Measurements from ENCODE around the gene TMEM63C.
A peak's percentile ranks its signal among the peaks of the same experiment; 100 is the strongest.

The TMEM63C gene, protein sequence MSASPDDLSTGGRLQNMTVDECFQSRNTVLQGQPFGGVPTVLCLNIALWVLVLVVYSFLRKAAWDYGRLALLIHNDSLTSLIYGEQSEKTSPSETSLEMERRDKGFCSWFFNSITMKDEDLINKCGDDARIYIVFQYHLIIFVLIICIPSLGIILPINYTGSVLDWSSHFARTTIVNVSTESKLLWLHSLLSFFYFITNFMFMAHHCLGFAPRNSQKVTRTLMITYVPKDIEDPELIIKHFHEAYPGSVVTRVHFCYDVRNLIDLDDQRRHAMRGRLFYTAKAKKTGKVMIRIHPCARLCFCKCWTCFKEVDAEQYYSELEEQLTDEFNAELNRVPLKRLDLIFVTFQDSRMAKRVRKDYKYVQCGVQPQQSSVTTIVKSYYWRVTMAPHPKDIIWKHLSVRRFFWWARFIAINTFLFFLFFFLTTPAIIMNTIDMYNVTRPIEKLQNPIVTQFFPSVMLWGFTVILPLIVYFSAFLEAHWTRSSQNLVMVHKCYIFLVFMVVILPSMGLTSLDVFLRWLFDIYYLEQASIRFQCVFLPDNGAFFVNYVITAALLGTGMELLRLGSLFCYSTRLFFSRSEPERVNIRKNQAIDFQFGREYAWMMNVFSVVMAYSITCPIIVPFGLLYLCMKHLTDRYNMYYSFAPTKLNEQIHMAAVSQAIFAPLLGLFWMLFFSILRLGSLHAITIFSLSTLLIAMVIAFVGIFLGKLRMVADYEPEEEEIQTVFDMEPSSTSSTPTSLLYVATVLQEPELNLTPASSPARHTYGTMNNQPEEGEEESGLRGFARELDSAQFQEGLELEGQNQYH

DNA sequence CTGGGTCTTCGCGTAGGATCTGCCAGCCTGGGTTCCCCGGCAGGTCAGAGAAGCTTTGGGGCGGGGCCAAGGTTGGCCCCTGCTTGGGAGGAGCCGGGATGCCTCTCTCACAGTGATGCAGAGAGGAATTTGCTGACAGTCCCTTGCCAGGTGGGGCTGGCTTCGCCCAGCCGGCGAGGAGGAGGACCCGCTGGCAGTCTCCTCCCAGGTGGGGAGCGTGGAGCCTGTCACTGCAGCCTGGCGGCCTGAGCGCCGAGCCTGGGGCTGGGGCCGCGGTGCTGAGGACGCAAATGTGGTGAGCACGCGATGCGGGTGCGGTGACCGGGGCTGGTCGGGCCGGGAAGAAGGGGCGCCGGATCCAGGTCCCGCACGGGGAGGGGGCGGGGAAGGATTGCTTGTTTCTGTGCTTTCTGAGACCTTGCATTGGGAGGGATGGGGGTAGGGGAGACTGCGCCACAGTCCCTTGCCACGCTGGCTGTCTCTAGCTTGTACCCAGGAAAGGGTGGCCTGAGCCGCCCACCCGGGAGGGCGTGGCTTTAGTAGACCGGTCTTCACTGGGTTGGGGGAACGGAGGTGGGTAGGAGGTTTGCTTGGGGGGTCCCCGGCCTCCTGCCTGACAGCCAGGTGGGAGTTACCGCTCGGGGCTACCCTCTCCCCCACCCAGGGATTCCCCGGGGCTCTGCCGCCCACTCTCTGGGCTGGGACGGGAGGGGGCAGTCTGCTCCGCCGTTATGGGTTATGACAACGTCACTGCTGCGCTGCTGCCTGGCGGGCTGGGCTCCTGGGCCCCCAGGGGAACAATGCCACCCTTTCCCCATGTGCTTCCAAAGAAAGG, at the start of gene TMEM63C:
Gene TMEM63C (plus strand): TSS at position 196 of the 835 bp plus-strand sequence. CDS start 37,016 bp downstream, outside the sequence.
- peak within 1 kb of the TSS; percentile 36; the same call in 1 of the 2 replicates for H3K4me3 ChIP-seq (ENCODE audit: low read length)
- no peak for TF ChIP-seq ZNF274 (IDR thresholded peaks at IDR 0.05; ENCODE audit: low read depth, low read length)

DNA sequence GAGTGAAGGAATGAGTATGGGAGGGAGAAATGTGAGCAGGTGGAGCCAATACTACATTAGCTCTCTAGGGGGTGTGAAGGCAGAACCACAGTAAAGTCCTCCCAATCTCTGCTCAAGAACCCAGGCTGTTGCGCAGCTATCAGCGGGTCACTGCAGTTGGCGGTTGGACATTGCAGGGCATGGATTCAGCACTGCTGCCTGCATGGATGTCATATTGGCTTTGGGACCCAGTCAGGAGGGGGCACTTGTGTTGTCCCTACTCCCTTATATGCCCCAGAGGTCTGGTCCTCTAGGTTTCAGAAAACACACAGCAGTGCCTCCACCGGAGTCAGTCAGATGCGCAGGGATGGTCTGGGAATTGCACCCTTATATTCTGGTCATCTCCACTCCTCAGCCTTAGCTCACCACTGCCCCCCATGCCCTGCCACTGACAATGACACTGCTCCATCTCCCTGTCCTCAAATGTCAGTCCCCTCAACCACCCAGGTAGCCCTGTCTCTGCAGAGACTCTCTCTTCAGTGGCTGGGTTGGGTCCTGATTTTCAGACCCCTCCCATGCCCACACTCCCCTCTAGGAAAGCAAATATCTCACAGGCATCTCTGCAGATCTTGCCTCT, 49.6 kb upstream of the TMEM63C start:
- no peak for TF ChIP-seq ZNF274 (IDR thresholded peaks at IDR 0.05; ENCODE audit: low read depth, low read length)
- no peak overlapping the region for H3K4me3 ChIP-seq (ENCODE audit: low read length)

DNA sequence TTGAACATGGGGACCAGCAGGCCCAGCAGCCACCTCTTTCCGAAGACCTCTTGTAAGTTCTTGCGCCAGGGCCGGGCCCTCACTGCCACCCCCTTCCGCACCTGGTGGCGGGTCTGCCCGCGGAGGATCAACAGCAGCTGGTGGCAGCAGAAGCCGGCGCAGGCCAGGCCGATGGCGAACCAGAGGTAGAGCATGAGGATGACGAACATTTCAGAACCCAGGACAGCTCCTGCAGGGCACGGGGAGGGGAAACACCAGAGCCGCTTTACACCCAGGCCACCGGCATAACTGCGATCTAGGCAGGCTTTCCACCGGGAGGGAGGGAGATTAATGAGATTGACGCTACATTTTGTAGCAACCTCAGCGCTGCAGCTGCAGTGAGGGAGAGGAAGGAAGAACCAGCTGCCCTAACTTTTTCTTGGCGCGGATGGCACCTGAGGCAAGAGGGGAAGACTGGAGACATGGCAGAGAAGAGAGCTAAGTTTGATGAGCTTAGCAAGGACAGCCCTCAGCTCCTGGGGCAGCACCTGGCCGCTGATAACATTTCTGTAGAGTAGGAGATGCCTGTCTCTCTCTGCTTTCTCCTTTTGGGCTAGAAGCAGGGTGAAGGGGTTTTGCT, 47.8 kb upstream of the TMEM63C start:
- no peak overlapping the region for H3K4me3 ChIP-seq (ENCODE audit: low read length)
- no peak for TF ChIP-seq ZNF274 (IDR thresholded peaks at IDR 0.05; ENCODE audit: low read depth, low read length)

DNA sequence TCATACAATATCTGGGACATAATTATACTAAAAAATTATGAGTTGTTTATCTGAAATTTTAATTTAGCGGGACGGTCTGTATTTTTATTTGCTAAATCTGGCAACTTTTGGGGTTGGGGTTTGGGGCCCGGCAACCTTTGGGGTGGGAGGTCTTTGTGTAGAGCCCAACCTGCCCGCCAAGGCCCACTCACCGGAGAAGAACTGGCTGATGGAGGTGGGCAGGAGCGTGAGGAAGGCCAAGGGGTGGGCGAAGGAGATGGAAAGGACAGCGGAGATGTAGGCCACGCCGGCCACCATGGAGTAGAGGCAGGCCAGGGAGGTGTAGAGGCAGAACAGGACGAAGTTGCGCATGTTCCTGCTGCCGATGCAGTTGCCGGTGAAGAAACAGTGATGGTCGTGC, 42.6 kb upstream of the TMEM63C start:
- no peak overlapping the region for H3K4me3 ChIP-seq (ENCODE audit: low read length)
- TF ChIP-seq ZNF274 (IDR thresholded peaks at IDR 0.05; ENCODE audit: low read depth, low read length), result no peak

DNA sequence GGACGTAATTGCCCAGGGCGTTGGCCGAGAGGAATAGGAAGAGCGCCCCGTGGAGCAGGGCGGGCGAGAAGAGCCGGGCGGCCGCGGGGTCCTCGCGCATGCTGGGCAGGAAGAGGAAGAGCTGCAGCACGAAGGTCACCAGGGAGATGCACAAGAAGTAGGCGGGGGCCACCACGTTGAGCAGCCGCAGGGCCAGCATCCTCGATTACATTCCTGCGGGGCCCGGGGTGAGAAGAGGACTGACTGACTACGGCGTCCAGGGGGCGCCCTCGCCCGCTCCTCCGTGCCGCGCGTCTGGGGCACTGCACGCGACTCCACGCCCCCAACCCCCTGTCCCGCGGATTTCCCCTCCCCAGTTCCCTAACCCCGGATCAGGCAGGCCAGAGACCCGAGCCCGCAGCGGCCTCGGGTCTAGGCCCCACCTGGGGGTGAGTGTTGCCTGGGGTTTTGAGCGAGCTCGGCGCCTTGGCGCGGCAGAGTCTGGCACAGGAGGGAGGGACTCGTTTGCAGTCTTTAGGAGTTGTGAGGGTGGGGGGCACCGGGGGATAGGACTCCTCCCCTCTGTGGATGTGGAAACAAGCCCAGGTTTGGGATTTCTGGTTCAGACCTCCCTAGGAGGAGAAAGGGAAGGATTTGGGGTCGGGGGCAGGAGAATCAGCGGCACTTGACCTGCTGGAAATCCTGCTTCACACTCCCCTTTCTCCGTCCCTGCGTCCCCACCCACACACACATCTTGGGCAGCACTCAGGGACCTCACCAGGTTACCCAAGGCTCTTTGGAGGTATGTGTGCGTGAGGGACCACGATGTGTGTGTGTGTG, 41.8 kb upstream of the TMEM63C start:
- H3K4me3 ChIP-seq (ENCODE audit: low read length), result no peak overlapping the region

DNA sequence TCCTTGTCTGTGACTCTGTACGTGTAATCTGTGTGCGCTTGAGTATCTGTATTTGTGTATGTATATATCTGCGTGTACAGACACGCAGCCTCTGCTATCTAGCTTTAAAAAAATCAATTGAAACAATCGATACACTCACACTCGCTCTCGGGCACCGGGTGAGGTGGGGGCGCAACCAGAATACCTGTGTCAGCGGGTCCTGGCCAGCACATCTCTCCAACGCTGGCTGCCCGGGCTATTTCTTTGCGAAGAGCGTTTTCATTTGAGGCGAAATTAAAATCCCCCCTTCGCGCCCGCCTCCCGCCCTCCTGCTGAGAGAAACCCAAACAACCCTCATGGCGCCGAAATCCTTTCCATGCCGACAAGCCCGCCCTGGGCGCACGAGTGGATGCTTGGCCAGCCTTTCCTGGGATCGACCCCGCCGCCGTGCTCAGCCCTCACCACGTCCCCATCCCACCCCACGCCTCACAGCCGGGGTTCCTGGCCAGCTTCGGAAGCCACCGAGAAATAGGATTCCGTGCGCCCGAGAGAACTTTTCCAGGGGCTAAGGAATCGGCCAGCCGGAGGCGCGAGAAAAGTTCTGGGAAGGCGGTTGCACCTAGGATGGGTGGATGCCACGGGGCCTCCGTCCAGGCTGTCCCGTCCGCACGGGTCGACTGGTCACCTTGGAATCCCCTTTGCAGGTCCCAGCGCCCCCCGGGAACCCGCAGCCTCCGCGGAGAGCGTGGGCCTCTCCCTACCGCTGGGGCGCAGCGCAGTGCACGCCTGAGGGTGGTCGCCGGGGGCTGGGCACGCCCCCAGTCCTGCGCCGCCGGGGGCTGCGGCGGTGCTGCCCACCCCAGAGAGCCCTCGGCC, 41.0 kb upstream of the TMEM63C start:
- no peak overlapping the region for H3K4me3 ChIP-seq (ENCODE audit: low read length)

More for the DNA sequence above, 41.8 kb upstream of the TMEM63C start:
- no peak for TF ChIP-seq ZNF274 (IDR thresholded peaks at IDR 0.05; ENCODE audit: low read depth, low read length)

GRCh38 chr14:77141214-77142004, 40.2 kb upstream of the TMEM63C start, which contains the start of gene ZDHHC22:
Gene ZDHHC22 (minus strand): TSS chr14:77141791. CDS start chr14:77139738, 2,053 bp downstream.
- H3K4me3 ChIP-seq (ENCODE audit: low read length), result no peak within 1 kb of the TSS

More for the DNA sequence above, 41.0 kb upstream of the TMEM63C start:
- no peak for TF ChIP-seq ZNF274 (IDR thresholded peaks at IDR 0.05; ENCODE audit: low read depth, low read length)

DNA sequence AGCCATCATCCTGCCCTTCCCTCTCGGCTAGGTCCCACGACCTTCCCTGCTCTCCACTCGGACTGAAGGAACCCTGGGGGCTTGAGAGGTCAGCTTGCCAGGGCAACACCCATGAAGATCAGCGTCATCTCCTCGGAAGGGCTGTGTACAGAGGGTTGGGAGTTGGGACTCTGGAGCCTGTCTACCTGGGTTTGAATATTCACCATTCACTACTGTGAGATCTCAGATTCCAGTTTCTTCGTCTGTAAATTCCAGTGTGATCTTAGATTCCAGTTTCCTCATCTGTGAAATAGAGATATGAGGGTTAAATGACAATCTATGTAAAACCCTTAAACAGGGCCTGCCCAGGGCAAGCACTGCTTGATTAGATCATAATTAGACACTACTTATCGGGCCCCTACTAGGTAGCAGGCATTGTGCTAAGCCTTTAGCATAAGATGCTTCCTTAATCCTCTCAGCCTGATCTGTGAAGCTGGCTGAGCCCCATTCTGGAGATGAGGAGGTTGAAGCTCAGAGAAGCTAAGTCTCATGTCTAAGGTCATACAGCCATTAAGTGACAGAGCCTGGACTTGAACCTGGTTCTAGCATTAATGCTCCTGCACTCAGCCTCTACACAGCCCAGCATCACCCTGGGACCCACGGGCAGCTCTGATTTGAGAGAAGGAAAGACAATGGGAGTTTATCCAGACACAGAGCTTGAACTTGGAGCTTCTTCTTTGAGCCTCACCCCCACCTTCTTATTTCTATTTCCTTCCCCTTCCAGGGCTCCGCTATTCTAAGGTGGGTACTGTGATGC, 39.4 kb upstream of the TMEM63C start:
- H3K4me3 ChIP-seq (ENCODE audit: low read length), result no peak overlapping the region
- no peak for TF ChIP-seq ZNF274 (IDR thresholded peaks at IDR 0.05; ENCODE audit: low read depth, low read length)

More at GRCh38 chr14:77141214-77142004, 40.2 kb upstream of the TMEM63C start, which contains the start of gene ZDHHC22:
- no peak for TF ChIP-seq ZNF274 (IDR thresholded peaks at IDR 0.05; ENCODE audit: low read depth, low read length)

- TF ChIP-seq ZNF274 (IDR thresholded peaks at IDR 0.05; ENCODE audit: low read depth, low read length), result no peak
- H3K4me3 ChIP-seq (ENCODE audit: low read length), result no peak overlapping the region
Observed at GRCh38 chr14:77143071-77143470, 38.5 kb upstream of the TMEM63C start.
